Cardiac septum (tissue), 1 donor: ENCODE data around the gene TXNDC2. TPM values are rescaled to one million over a fixed set of nuclear protein-coding genes. Genes with fewer than 3 reads are reported as not detected.
"Not testable (repeated sequence)": the region's sequence is repeated elsewhere in the genome, so short reads cannot be mapped to it uniquely, and the experiment has no call there.

ENCODE experiments used
- DNase-seq: peaks from one replicate; pipeline ENCODE4 v3.0.0-alpha.2; 2020; ENCODE audit warnings: low spot score
- intact Hi-C: fragments of 100-400 bp; cut with DNase I; formaldehyde crosslinking; loops from one replicate; pipeline ENCODE4 v1.14.0; 2022
- total RNA-seq: library from RNA; stranded (reverse); fragmentation: NEBNext Ultra II Directional; extraction: Animal tissue kit (Norgen Biotek cat#: 25700); gene quantifications from one replicate; pipeline ENCODE4 v1.2.1, GENCODE V29; 2021
- donor health status: DM: no; HTN: no; CAD: no.

Gene TXNDC2
- total RNA-seq, 1 donor from 2014 or later = not detected

DNA sequence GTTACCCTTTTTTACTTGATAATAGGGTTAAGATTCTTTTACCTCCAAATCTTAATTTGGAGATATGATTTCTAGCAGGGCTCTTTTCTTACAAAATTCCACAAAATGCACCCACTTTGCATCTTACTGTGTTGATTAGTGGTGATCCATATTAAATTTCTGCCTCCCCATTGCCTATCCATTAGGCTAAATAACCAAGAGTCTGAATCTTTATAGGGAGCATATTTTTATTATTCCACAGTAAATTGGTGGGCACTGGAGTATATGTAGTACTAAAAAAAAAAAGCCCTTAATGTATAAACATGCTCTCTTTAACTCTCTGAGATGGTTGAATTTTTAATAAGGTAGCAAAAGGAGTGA, 8.1 kb upstream of the TXNDC2 start:
- intact Hi-C loops = loop anchor here (5.0 kb wide), 1 partner anchor 35 kb away; the partner anchor contains the start of gene VAPA
- no peak for DNase-seq

DNA sequence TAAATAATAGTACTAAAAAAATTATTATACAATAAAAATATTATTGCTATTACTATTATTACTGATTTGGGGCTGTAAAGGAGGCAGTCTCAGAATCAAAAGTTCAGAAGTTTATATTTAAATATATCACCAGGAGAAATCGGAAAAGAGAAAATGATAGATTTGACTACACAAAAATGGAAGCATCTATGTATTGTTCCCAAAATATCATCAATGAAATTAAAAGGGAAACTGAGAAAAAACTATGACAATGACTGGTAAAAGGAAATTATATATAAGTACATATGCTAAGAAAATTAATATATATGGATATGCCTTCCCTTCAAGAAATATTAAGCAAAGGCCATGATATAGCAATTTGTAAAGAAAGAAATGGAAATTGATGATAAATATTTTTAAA, 7.7 kb upstream of the TXNDC2 start:
- intact Hi-C loops = loop anchor here (5.0 kb wide), 1 partner anchor 34 kb away; the partner anchor contains the start of gene VAPA
- no peak for DNase-seq

DNA sequence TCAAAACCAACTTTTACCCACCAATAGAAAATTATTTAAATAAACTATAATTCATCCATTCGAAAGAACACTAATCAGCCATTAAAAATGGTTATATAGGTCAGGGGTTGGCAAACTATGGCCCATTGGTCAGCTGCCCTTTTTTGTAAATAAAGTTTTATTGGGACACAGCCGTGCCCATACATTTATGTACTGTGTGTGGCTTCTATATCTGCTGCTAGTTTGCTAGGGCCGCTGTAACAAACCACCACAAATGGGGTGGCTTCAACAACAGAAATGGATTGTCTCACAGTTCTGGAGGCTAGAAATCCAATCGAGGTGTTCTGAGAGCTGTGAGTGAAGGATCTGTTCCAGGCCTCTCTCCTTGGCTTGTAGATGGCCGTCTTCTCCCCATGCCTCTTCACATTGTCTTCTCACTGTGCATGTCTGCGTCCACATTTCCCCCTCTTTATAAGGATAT, 7.0 kb upstream of the TXNDC2 start:
- intact Hi-C loops = loop anchor here (5.0 kb wide), 1 partner anchor 33 kb away; the partner anchor contains the start of gene VAPA
- no peak for DNase-seq

DNA sequence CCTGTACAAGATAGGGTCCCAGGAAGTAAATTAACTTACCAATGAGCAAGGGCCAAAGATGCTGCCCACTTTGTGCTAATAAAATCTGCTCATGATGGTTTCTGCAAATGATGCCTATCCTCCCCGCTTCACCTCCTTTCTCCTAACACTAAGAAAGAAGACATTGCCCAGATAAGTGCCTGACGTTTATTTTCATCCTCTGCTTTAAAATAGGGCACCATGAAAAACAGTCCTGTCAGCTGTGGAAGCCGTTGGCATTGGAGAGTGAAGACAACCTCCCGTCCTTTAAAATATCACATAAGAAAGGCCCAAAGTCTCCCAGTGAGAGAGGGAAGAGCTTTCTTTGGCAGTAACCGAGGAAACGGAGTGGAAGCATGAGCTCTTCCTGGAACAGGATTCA, 1.7 kb upstream of the TXNDC2 start:
- intact Hi-C loops = no loop called here
- DNase-seq = no peak

DNA sequence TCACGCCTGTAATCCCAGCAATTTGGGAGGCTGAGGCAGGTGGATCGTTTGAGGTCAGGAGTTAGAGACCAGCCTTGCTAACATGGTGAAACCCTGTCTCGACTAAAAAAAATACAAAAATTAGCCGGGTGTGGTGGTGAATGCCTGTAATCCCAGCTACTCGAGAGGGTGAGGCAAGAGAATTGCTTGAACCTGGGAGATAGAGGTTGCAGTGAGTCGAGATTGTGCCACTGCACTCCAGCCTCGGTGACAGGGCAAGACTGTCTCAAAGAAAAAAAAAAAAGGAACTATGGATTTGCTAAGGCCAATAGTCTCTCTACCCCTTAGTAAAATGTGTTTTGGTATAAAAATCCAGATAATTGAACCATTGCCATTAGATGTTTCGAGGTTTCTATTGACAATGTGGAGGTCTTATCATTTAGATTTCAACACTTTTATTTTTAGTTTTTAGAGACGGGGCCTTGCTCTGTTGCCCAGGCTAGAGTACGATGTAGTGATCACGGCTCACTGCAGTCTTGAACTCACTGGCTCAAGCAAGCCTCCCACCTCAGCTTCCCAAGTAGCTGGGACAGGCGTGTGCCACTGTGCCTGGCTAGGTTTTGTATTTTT, 1.1 kb upstream of the TXNDC2 start:
- intact Hi-C loops = no loop called here
- no peak for DNase-seq

DNA sequence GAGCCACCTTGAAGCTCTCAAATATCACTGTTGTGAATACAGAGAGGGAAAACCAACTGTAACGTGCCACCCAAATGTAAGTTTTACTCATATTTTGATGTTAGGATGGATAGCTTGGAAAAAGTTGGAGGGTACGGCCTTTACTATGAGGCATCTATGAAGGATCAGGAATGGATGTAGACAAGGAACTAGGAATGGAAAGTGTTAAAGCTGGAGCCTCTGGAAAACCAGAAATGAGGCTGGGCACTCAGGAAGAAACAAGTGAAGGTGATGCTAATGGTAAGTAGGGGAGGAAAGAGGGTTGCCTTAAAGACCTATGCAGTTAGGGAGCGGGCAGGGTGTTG, 204 bp downstream of the TXNDC2 start:
- no peak for DNase-seq
- intact Hi-C loops = no loop called here

DNA sequence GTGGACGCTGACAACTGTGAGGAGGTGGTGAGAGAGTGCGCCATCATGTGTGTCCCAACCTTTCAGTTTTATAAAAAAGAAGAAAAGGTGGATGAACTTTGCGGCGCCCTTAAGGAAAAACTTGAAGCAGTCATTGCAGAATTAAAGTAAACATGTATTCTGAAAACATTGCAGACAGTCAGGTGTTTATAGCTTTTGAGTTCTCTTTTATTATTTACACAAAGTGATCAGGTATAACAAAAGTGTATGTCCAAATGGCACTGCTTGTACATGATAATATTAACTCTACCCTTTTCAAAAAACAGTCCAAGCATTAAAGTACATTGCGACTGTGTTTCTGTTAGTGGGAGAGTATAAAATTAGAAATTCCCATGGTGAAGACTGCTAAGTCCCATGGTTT, 2.2 kb downstream of the TXNDC2 start:
- intact Hi-C loops = no loop called here
- no peak for DNase-seq

DNA sequence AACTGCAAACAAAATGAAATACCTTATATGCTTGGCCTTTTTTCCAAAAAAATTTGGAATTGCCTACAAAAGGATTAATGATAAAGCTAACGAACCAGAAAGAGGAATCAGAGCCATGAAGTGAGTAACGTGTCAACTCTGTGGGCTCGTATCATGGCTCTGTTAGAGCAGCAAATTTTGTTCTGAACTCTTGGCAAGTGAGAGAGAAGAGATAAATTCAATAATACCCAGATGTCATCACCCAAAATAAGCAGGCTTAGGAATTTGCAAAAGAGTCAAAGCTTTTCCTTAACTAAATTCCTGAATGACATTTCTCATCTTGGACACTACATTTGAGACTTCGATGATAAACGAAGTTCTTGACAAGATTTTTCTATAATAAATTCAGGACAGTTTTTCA, 4.4 kb downstream of the TXNDC2 start:
- intact Hi-C loops = no loop called here
- DNase-seq = no peak

DNA sequence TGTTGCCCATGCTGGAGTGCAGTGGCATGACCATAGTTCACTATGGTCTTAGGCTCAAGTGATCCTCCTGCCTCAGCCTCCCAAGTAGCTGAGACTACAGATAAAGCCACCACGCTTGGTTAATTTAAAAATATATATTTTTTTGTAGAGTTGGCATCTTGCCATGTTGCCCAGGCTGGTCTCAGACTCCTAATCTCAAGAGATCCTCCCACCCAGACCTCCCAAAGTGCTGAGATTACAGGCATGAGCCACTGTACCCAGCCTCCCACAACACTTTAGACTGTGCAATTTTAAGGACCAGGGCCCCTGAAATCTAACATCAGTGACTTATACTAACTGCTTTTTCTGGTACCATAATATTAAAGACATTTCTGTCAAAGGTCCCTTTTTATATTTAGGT, 5.2 kb downstream of the TXNDC2 start:
- DNase-seq = no peak
- intact Hi-C loops = no loop called here

DNA sequence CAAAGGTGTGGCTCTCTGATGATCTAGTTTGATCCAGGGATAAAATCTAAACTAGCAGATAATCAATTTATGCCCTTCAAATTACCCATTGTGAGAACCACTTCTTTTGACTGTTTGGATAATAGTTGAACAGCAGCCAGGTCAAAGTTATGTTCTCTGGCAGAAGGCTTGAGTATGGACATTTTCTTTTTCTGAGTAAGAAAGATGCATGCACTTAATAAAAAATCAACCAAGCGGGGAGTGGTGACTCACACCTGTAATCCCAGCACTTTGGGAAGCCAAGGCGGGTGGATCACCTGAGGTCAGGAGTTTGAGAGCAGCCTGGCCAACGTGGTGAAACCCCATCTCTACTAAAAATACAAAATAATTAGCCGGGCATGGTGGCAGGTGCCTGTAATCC, 5.7 kb downstream of the TXNDC2 start:
- DNase-seq, intact Hi-C loops: not testable (repeated sequence)

DNA sequence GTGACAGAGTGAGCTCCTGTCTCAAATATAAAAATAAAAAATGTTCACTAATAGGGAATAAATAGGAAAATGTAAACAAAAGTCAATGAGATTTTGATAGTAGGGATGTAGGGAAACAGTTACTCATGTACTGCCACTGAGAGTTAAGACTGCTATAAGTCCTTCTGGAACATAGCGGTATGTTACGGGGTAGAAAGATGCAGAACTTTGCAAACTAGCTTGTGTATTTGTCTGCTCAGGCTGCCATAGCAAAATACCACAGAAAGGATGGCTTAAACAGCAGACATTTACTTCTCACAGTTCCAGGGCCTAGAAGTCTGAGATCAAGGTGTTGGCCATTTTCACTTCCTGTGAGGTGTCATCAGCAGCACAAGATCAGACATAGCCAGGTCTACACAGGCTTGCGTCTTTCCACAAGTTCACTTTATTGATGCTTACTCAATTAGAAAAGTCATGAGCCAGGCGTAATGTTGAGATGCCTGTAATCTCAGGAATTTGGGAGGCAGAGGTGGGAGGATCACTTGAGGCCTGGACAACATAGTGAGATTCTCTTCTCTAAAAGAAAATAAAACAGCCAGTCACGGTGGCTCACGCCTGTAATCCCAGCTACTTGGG, 8.8 kb downstream of the TXNDC2 start:
- intact Hi-C loops = no loop called here
- DNase-seq = no peak

DNA sequence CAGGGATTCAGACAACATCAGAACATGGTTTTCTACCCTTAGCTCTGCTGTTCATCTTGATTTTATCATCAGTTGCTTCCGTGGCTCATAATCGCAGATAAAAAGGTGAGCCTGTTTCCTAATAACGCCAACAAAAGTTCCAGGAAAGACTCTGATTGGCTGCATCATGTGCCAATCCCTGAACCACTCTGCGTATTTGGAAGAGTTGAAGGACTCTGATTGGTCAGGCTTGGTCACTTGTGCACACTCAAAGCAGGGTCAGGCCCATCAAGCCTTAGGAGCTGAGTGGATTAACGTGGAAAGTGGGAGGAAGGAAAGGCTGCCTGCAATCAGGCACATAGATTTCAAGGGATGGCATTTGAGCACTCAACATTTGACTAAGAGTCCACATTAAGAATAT, 11.4 kb downstream of the TXNDC2 start:
- DNase-seq = no peak

DNA sequence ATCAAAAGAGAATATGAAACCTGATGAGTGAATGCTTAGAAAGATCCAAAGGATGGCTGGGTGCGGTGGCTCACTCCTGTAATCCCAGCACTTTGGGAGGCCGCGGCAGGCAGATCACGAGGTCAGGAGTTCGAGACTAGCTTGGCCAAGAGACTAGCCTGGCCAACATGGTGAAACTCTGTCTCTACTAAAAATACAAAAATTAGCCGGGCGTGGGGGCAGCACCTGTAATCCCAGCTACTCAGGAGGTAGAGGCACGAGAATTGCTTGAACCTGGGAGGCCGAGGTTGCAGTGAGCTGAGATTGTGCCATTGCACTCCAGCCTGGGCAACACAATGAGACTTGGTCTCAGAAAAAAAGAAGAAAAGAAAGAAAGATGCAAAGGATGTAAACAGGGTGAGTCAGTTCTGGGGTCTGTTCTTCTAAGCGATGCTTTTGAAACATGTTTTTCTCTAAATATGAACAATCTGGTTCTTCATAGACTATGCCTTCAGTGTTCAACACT, 12.1 kb downstream of the TXNDC2 start:
- intact Hi-C loops, DNase-seq: not testable (repeated sequence)

More for the DNA sequence above, 11.4 kb downstream of the TXNDC2 start:
- intact Hi-C loops = no loop called here

DNA sequence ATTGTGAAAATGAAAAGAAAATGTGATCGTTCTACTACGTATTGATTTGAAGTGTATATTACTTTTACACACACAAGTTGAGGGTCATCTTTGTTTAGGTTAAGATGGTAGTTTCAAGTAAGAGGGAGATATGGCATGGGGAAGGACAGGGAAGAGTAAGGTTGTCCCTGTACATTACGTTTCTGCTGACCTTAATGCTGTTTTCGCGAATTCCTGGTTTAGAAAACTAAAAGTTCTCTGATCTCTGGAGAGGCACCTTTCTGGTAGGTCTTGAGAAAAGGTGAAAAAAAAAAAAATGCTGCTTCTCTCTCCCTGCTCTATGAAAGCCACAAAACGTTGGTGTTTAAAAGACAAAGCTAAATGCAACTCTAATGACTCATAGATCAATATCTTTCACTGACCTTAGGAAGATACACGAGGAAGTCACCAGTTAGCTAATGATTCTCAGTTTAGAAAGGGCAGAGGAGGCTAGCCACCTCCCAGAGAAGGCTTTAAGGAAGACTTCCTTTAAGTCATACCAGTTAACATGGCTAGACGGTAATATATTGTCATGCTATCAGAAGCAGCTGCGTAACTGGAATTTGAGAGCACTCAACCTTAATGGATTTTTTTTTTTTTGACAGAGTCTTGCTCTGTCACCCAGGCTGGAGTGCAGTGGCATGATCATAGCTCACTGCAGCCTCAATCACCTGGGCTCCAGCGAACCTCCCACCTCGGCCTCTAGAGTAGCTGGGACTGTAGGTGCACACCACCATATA, 13.2 kb downstream of the TXNDC2 start:
- intact Hi-C loops = no loop called here

DNA sequence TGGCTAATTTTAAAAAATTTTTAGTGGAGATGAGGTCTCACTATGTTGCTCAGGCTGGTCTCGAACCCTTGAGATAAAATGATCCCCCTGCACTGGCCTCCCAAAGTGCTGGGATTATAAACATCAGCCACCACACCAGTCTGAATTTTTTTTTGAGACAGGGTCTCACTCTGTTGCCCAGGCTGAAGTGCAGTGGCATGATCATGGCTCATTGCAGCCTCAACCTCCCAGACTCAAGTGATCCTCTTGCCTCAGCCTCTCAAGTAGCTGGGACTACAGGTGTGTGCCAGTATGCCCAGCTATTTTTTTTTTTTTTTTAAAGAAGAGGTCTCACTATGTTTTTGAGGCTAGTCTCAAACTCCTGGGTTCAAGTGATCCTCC, 13.8 kb downstream of the TXNDC2 start:
- DNase-seq, intact Hi-C loops: not testable (repeated sequence)

More for the DNA sequence above, 13.2 kb downstream of the TXNDC2 start:
- DNase-seq = no peak

DNA sequence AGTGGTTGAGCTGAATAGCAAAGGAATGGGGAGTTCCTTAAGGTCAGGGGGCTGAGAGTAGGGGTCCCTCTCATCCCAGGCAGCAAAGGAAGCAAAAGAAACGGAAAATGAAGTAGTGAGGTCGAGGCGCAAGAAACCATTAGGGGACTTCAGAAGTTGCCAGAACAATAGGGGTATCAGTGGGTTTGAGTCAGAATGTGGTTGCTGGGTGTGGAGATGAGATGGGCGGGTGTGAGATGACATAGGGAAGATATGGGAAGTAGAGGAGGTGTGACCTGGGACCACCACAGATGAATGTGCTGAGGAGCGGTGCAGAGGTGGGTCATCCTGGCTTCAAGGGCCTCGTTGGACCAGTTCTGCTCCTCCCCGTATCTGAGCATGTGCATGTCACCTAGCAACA, 14.9 kb downstream of the TXNDC2 start:
- no peak for DNase-seq
- intact Hi-C loops = no loop called here

DNA sequence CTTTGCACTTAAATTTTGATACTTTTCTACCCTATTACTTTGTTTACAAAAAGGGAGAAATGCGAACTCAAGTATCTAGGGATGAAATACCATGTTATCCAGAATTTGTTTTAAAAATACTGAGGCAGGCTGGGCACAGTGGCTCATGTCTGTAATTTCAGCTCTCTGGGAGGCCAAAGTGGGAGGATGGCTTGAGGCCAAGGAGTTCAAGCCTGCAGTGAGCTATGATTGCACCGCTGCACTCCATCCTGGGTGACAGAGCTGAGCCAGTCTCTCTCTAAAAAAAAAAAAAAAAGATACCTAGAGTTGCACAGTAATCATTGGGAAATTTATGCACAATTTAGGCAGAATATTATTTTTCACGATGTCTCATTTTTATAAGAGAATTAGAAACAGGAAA, 15.6 kb downstream of the TXNDC2 start:
- DNase-seq = no peak
- intact Hi-C loops = no loop called here

DNA sequence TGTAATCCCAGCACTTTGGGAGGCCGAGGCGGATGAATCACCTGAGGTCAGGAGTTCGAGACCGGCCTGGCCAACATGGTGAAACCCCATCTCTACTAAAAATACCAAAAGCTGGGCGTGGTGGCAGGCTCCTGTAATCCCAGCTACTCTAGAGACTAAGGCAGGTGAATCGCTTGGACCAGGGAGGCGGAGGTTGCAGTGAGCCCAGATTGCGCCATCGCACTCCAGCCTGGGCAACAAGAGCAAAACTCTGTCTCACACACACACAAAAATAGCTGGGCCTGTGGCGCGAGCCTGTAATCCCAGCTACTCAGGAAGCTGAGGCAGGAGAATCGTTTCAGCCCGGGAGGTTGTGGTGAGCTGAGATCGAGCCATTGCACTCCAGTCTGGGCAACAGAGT, 16.5 kb downstream of the TXNDC2 start:
- intact Hi-C loops, DNase-seq: not testable (repeated sequence)

DNA sequence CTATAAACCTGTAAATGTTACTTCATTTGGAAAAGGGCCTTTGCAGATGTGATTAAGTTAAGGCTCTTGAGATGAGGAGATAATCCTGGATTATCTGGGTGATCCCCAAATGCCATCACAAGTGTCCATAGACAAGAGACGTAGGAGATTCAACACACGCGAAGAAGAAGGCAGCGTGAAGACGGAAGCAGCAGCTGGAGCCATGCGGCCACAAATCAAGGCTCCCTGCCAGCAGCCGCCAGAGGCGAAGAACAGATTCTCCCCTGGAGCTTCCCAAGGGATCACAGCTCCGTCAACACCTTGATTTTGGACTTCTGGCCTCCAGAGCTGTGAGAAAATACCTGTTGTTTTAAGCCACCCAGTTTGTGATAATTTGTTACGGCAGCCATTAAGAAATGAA, 17.1 kb downstream of the TXNDC2 start:
- DNase-seq = no peak
- intact Hi-C loops = no loop called here

DNA sequence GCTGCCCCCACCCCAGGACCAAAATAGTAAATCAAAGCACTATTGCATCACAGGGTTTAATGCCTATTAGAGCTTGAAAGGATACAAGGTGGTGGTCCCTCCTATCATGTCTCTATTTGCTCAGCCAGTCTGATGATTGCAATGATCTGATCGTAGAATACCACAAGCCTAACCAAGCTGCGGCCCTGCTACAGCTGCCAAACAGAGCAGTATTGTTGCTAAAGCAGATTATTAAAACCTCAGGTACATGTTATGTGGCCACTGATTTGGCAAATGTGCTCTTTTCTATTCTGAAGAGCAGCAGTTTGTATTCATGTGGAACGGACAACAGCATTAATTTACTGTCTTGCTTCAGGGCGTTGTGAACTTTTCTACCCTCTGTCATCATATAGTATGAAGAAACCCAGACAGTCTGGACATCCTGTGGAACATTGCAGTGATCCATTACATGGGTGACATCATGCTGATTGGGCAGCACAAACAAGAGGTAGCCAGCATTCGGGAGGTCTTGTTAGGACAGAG, 19.7 kb downstream of the TXNDC2 start:
- DNase-seq = no peak
- intact Hi-C loops = no loop called here
